Progenitor cell of endocrine pancreas (in vitro differentiated cells): Measurements from ENCODE around the gene PDPR. TPM values are rescaled to one million over a fixed set of nuclear protein-coding genes. Genes with fewer than 3 reads are reported as not detected.

Source experiments
- DNase-seq: peaks from one replicate; pipeline ENCODE4 v3.0.0; 2021; ENCODE audit warnings: low spot score; ENCODE audit not compliant: unreplicated experiment
- H3K27ac Mint-ChIP-seq: 2 replicates; pipeline ENCODE4 v1.8.0; 2021; ENCODE audit warnings: mild to moderate bottlenecking, moderate library complexity, mixed read lengths
- H3K27me3 Mint-ChIP-seq: 2 replicates; pipeline ENCODE4 v1.8.0; 2021; ENCODE audit warnings: mixed read lengths
- H3K36me3 Mint-ChIP-seq: 2 replicates; pipeline ENCODE4 v1.8.0; 2022; ENCODE audit warnings: mixed read lengths; ENCODE audit not compliant: insufficient read depth
- H3K4me1 Mint-ChIP-seq: 2 replicates; pipeline ENCODE4 v1.8.0; 2021; ENCODE audit warnings: low read depth, mixed read lengths
- H3K4me3 Mint-ChIP-seq: 2 replicates; pipeline ENCODE4 v1.8.0; 2021; ENCODE audit warnings: low read depth, mild to moderate bottlenecking, moderate library complexity, mixed read lengths
- H3K9me3 Mint-ChIP-seq: 2 replicates; pipeline ENCODE4 v1.8.0; 2021; ENCODE audit warnings: low read depth, mixed read lengths
- CTCF ChIP-seq: fragments of 200-600 bp; sonication (generic); IDR thresholded peaks from one replicate; pipeline ENCODE4 v1.5.0; 2021; ENCODE audit warnings: antibody characterized with exemption, mild to moderate bottlenecking; ENCODE audit not compliant: unreplicated experiment
- total RNA-seq: library from RNA; stranded (reverse); gene quantifications from 2 replicates; pipeline ENCODE4 v1.2.1, GENCODE V29; 2021

PDPR gene
- total RNA-seq, 1 donor from 2014 or later, result 26.4 TPM

GRCh38 chr16:70156207-70156978, 42.3 kb downstream of the PDPR start:
- Mint-ChIP-seq H3K4me1 (no peaks in the 10 kb centered on the region), H3K9me3 (no peaks in the 10 kb centered on the region), H3K4me3 (no peak overlapping the region), H3K27ac (no peak overlapping the region), H3K27me3 (no peaks in the 10 kb centered on the region), H3K36me3 (peaks cover 21% of the 10 kb centered on the region)
- no peak for DNase-seq
- no peak for TF ChIP-seq CTCF

- no peak overlapping the region for H3K4me3 Mint-ChIP-seq
- H3K9me3 Mint-ChIP-seq, result no peaks in the 10 kb centered on the region
- no peaks in the 10 kb centered on the region for H3K27me3 Mint-ChIP-seq
- H3K27ac Mint-ChIP-seq, result peak overlapping the region; percentile 62
- no peak for DNase-seq
- H3K36me3 Mint-ChIP-seq, result peaks cover 24% of the 10 kb centered on the region
- TF ChIP-seq CTCF, result no peak
- H3K4me1 Mint-ChIP-seq, result no peaks in the 10 kb centered on the region
Measured at GRCh38 chr16:70157105-70157476, 43.0 kb downstream of the PDPR start.

- peaks cover 22% of the 10 kb centered on the region for H3K36me3 Mint-ChIP-seq
- no peaks in the 10 kb centered on the region for H3K4me1 Mint-ChIP-seq
- no peak overlapping the region for H3K4me3 Mint-ChIP-seq
- H3K27me3 Mint-ChIP-seq, result no peaks in the 10 kb centered on the region
- no peak for DNase-seq
- no peak for TF ChIP-seq CTCF
- peak overlapping the region; percentile 62 for H3K27ac Mint-ChIP-seq
- H3K9me3 Mint-ChIP-seq, result no peaks in the 10 kb centered on the region
Measured at GRCh38 chr16:70157477-70158260, 43.5 kb downstream of the PDPR start.

GRCh38 chr16:70158261-70158939, 44.3 kb downstream of the PDPR start:
- no peak for DNase-seq
- no peak for TF ChIP-seq CTCF
- Mint-ChIP-seq H3K27ac (no peak overlapping the region), H3K36me3 (peaks cover 18% of the 10 kb centered on the region), H3K4me3 (no peak overlapping the region), H3K4me1 (no peaks in the 10 kb centered on the region), H3K9me3 (no peaks in the 10 kb centered on the region), H3K27me3 (no peaks in the 10 kb centered on the region)
